Measurements from ENCODE around the gene DUX4. TPM values are rescaled to one million over a fixed set of nuclear protein-coding genes. Genes with fewer than 3 reads are reported as not detected.
"Not testable (repeated sequence)": the region's sequence is repeated elsewhere in the genome, so short reads cannot be mapped to it uniquely, and the experiment has no call there.

The DUX4 gene
- polyA plus RNA-seq = 0.06 TPM
- long read RNA-seq, donor 1 = 0 reads
- long read RNA-seq, donor 2 = 0 reads
- long read RNA-seq, donor 3 = 0 reads
- long read RNA-seq, donor 4 = 0 reads
- long read RNA-seq, donor 5 = 0 reads
- long read RNA-seq, donor 6 = 0 reads
- long read RNA-seq, donor 7 = 0 reads
- long read RNA-seq, donor 8 = 0 reads
- long read RNA-seq, donor 9 = 0 reads
- long read RNA-seq, donor 10 = 0 reads
- long read RNA-seq, donor 11 = 0 reads

- WGBS (ENCODE audit: insufficient coverage, low lambda C conversion rate) = no CpG with 5 or more reads among the region's 32 CpGs
Observed at GRCh38 chr4:190173428-190173827, at the start of gene DUX4. DUX4 (plus strand) TSS chr4:190173774; CDS start chr4:190173774, 0 bp downstream.

GRCh38 chr4:190175436-190175835 is 1.9 kb downstream of the DUX4 start:
- H3K36me3 ChIP-seq (ENCODE audit: control insufficient read depth, insufficient read depth, low read length); H3K9me3 ChIP-seq (ENCODE audit: control insufficient read depth, low read depth, low read length); H3K4me1 ChIP-seq (ENCODE audit: control insufficient read depth, insufficient read depth, low read length); H3K4me3 ChIP-seq (ENCODE audit: low read length); DNase-seq; H3K27me3 ChIP-seq (ENCODE audit: control insufficient read depth, insufficient read depth, low read length); H3K27ac ChIP-seq (ENCODE audit: low read length): not testable (repeated sequence)
- WGBS (ENCODE audit: insufficient coverage, low lambda C conversion rate) = no CpG with 5 or more reads among the region's 33 CpGs

More at GRCh38 chr4:190173428-190173827, at the start of gene DUX4:
- not testable (repeated sequence) for H3K4me3 ChIP-seq (ENCODE audit: low read length); H3K36me3 ChIP-seq (ENCODE audit: control insufficient read depth, insufficient read depth, low read length); H3K9me3 ChIP-seq (ENCODE audit: control insufficient read depth, low read depth, low read length); H3K27ac ChIP-seq (ENCODE audit: low read length); H3K4me1 ChIP-seq (ENCODE audit: control insufficient read depth, insufficient read depth, low read length); H3K27me3 ChIP-seq (ENCODE audit: control insufficient read depth, insufficient read depth, low read length); DNase-seq

GRCh38 chr4:190177727-190178605 is 4.4 kb downstream of the DUX4 start:
- not testable (repeated sequence) for H3K27me3 ChIP-seq (ENCODE audit: control insufficient read depth, insufficient read depth, low read length); H3K4me1 ChIP-seq (ENCODE audit: control insufficient read depth, insufficient read depth, low read length); H3K4me3 ChIP-seq (ENCODE audit: low read length); H3K27ac ChIP-seq (ENCODE audit: low read length); H3K36me3 ChIP-seq (ENCODE audit: control insufficient read depth, insufficient read depth, low read length); H3K9me3 ChIP-seq (ENCODE audit: control insufficient read depth, low read depth, low read length); DNase-seq
- 83% methylated on average over 2 of the region's 6 CpGs for WGBS (ENCODE audit: insufficient coverage, low lambda C conversion rate)

- no CpG with 5 or more reads among the region's 4 CpGs for WGBS (ENCODE audit: insufficient coverage, low lambda C conversion rate)
- not testable (repeated sequence) for H3K36me3 ChIP-seq (ENCODE audit: control insufficient read depth, insufficient read depth, low read length); H3K9me3 ChIP-seq (ENCODE audit: control insufficient read depth, low read depth, low read length); H3K27ac ChIP-seq (ENCODE audit: low read length); H3K27me3 ChIP-seq (ENCODE audit: control insufficient read depth, insufficient read depth, low read length); H3K4me3 ChIP-seq (ENCODE audit: low read length); H3K4me1 ChIP-seq (ENCODE audit: control insufficient read depth, insufficient read depth, low read length); DNase-seq
Observed at GRCh38 chr4:190178606-190178990, 5.0 kb downstream of the DUX4 start.

- H3K27ac ChIP-seq (ENCODE audit: low read length) = not testable (repeated sequence)
Observed at GRCh38 chr4:190179030-190179739, 5.6 kb downstream of the DUX4 start.

GRCh38 chr4:190179740-190180094 is 6.1 kb downstream of the DUX4 start:
- not testable (repeated sequence) for H3K9me3 ChIP-seq (ENCODE audit: control insufficient read depth, low read depth, low read length); H3K27ac ChIP-seq (ENCODE audit: low read length); H3K4me3 ChIP-seq (ENCODE audit: low read length); H3K27me3 ChIP-seq (ENCODE audit: control insufficient read depth, insufficient read depth, low read length); H3K4me1 ChIP-seq (ENCODE audit: control insufficient read depth, insufficient read depth, low read length); H3K36me3 ChIP-seq (ENCODE audit: control insufficient read depth, insufficient read depth, low read length)
- peak in 1 of 2 donors; percentile 1 for DNase-seq
- WGBS (ENCODE audit: insufficient coverage, low lambda C conversion rate) = no CpG with 5 or more reads among the region's 2 CpGs

More at GRCh38 chr4:190179030-190179739, 5.6 kb downstream of the DUX4 start:
- no CpG with 5 or more reads among the region's 2 CpGs for WGBS (ENCODE audit: insufficient coverage, low lambda C conversion rate)
- H3K4me1 ChIP-seq (ENCODE audit: control insufficient read depth, insufficient read depth, low read length); H3K27me3 ChIP-seq (ENCODE audit: control insufficient read depth, insufficient read depth, low read length); DNase-seq; H3K36me3 ChIP-seq (ENCODE audit: control insufficient read depth, insufficient read depth, low read length); H3K9me3 ChIP-seq (ENCODE audit: control insufficient read depth, low read depth, low read length); H3K4me3 ChIP-seq (ENCODE audit: low read length): not testable (repeated sequence)

- not testable (repeated sequence) for DNase-seq; H3K27me3 ChIP-seq (ENCODE audit: control insufficient read depth, insufficient read depth, low read length); H3K36me3 ChIP-seq (ENCODE audit: control insufficient read depth, insufficient read depth, low read length); H3K9me3 ChIP-seq (ENCODE audit: control insufficient read depth, low read depth, low read length); H3K4me3 ChIP-seq (ENCODE audit: low read length); H3K27ac ChIP-seq (ENCODE audit: low read length); H3K4me1 ChIP-seq (ENCODE audit: control insufficient read depth, insufficient read depth, low read length)
- WGBS (ENCODE audit: insufficient coverage, low lambda C conversion rate) = no CpG with 5 or more reads among the region's 1 CpG
Observed at GRCh38 chr4:190180947-190181346, 7.4 kb downstream of the DUX4 start.

- H3K4me3 ChIP-seq (ENCODE audit: low read length); H3K36me3 ChIP-seq (ENCODE audit: control insufficient read depth, insufficient read depth, low read length); H3K4me1 ChIP-seq (ENCODE audit: control insufficient read depth, insufficient read depth, low read length); H3K9me3 ChIP-seq (ENCODE audit: control insufficient read depth, low read depth, low read length); DNase-seq; H3K27ac ChIP-seq (ENCODE audit: low read length); H3K27me3 ChIP-seq (ENCODE audit: control insufficient read depth, insufficient read depth, low read length): not testable (repeated sequence)
- WGBS (ENCODE audit: insufficient coverage, low lambda C conversion rate) = no CpG with 5 or more reads among the region's 7 CpGs
Observed at GRCh38 chr4:190181481-190182100, 8.0 kb downstream of the DUX4 start.

- no CpG with 5 or more reads among the region's 73 CpGs for whole genome bisulfite sequencing (ENCODE audit: insufficient coverage, low lambda C conversion rate)
- not testable (repeated sequence) for H3K9me3 ChIP-seq (ENCODE audit: control insufficient read depth, low read depth, low read length); H3K36me3 ChIP-seq (ENCODE audit: control insufficient read depth, insufficient read depth, low read length); H3K27me3 ChIP-seq (ENCODE audit: control insufficient read depth, insufficient read depth, low read length); DNase-seq; H3K27ac ChIP-seq (ENCODE audit: low read length); H3K4me1 ChIP-seq (ENCODE audit: control insufficient read depth, insufficient read depth, low read length); H3K4me3 ChIP-seq (ENCODE audit: low read length)
Observed at GRCh38 chr4:190203510-190203909, 29.9 kb downstream of the DUX4 start.
